Activated CD4-positive, alpha-beta T cell treated with anti-CD3 and anti-CD28 coated beads, Interleukin-2, amount 10 ng/mL, durations not matched to agents 24 days and 14 days (primary cell): ENCODE data around the gene EPHB1. TPM values are rescaled to one million over a fixed set of nuclear protein-coding genes. Genes with fewer than 3 reads are reported as not detected.

Source experiments
- DNase-seq: peaks from one replicate; pipeline ENCODE4 v3.0.0; 2022
- H3K27ac Mint-ChIP-seq: one replicate; pipeline ENCODE4 v1.8.0; 2022; ENCODE audit warnings: mild to moderate bottlenecking, mixed read lengths
- H3K27me3 Mint-ChIP-seq: one replicate; pipeline ENCODE4 v1.8.0; 2022; ENCODE audit warnings: mixed read lengths
- H3K36me3 Mint-ChIP-seq: one replicate; pipeline ENCODE4 v1.8.0; 2022; ENCODE audit warnings: low read depth, mild to moderate bottlenecking, mixed read lengths
- H3K4me1 Mint-ChIP-seq: one replicate; pipeline ENCODE4 v1.8.0; 2021; ENCODE audit warnings: mixed read lengths
- H3K4me3 Mint-ChIP-seq: one replicate; pipeline ENCODE4 v1.8.0; 2022; ENCODE audit warnings: mild to moderate bottlenecking, moderate library complexity, mixed read lengths
- H3K9me3 Mint-ChIP-seq: one replicate; pipeline ENCODE4 v1.8.0; 2021; ENCODE audit warnings: mixed read lengths
- intact Hi-C: fragments of 100-400 bp; cut with micrococcal nuclease; formaldehyde crosslinking; loops from one replicate; pipeline ENCODE4 v1.15.1; 2023
- total RNA-seq: library from RNA; stranded (reverse); gene quantifications from 2 replicates; pipeline ENCODE4 v1.2.3, GENCODE V29; 2022

The EPHB1 gene
- total RNA-seq, 1 donor from 2014 or later, result 1.6 TPM

GRCh38 chr3:134911586-134912548 is 116.8 kb downstream of the EPHB1 start:
- Mint-ChIP-seq H3K9me3 (no peaks in the 10 kb centered on the region), H3K36me3 (no peaks in the 10 kb centered on the region), H3K4me1 (no peaks in the 10 kb centered on the region), H3K27me3 (no peaks in the 10 kb centered on the region), H3K4me3 (no peak overlapping the region), H3K27ac (no peak overlapping the region)
- intact Hi-C loops, result no loop called here
- DNase-seq, result no peak

GRCh38 chr3:134916276-134916961 is 121.4 kb downstream of the EPHB1 start:
- no peak for DNase-seq
- intact Hi-C loops, result no loop called here
- no peak overlapping the region for H3K27ac Mint-ChIP-seq
- H3K36me3 Mint-ChIP-seq, result no peaks in the 10 kb centered on the region
- H3K4me3 Mint-ChIP-seq, result no peak overlapping the region
- no peaks in the 10 kb centered on the region for H3K9me3 Mint-ChIP-seq
- no peaks in the 10 kb centered on the region for H3K27me3 Mint-ChIP-seq
- peaks cover 3% of the 10 kb centered on the region for H3K4me1 Mint-ChIP-seq

DNA sequence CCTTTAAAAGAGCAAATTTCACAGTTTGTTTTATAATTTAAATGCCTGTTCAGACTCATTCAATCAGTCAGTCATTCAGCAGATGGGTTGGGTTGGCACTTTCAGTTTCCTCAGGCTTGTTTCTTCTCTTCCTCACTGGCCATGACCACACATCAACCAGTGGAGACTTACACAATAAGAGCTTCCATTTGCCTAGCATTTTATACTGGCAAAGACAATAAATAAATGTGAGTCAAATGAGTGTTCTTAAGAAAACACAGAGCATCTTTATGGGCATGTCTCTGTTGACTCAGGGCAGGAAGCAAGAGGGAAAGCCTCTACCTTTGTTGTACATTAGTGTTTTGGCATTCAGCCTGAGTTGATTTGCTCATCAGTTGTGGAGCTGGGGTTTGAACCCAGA is 122.6 kb downstream of the EPHB1 start:
- no peak for DNase-seq
- intact Hi-C loops, result no loop called here
- Mint-ChIP-seq H3K4me1 (peaks cover 3% of the 10 kb centered on the region), H3K27me3 (no peaks in the 10 kb centered on the region), H3K27ac (no peak overlapping the region), H3K36me3 (no peaks in the 10 kb centered on the region), H3K4me3 (no peak overlapping the region), H3K9me3 (no peaks in the 10 kb centered on the region)

DNA sequence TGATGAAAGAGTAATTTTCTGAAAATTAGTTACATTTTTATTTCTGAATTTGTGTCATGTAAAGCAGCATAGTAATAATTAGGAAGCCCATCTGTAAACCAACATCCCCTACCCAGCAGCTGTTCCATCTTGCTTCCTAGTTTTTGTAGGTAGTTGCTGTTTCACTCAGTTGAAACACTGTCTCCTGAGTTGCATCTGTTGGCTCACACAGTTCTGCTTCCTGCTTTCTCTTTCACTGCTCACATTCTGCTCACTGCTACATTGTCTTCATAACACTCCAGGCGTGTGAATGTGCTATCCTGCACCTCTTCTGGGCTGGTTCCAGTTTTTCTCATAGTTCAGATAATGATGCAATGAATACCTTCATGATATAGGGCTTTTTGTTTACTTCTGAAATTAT is 123.4 kb downstream of the EPHB1 start:
- Mint-ChIP-seq H3K4me3 (no peak overlapping the region), H3K9me3 (no peaks in the 10 kb centered on the region), H3K36me3 (no peaks in the 10 kb centered on the region), H3K27ac (no peak overlapping the region), H3K4me1 (peaks cover 3% of the 10 kb centered on the region), H3K27me3 (no peaks in the 10 kb centered on the region)
- no peak for DNase-seq
- intact Hi-C loops, result no loop called here

DNA sequence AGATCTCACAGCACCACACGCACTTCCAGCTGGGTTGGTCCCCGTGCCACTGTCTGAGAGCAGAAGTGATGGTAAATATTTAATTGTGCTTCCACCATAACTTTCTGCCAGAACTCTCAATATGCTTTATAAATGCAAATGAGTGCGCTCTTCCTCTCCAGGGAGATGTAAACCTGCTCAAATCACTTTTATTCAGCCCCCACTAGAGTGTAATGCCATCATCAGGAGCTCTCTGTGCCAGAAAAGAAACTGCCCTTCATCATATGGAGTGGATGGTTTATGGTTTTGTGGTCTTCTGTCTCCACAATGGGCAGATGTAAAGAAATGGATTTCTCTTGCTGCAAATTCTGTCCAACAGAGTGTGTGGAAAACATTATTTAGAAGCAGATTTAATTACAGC is 127.0 kb downstream of the EPHB1 start:
- H3K4me3 Mint-ChIP-seq, result no peak overlapping the region
- peaks cover 3% of the 10 kb centered on the region for H3K4me1 Mint-ChIP-seq
- intact Hi-C loops, result no loop called here
- H3K27ac Mint-ChIP-seq, result no peak overlapping the region
- H3K36me3 Mint-ChIP-seq, result no peaks in the 10 kb centered on the region
- DNase-seq, result no peak
- H3K9me3 Mint-ChIP-seq, result no peaks in the 10 kb centered on the region
- peaks cover 3% of the 10 kb centered on the region for H3K27me3 Mint-ChIP-seq

DNA sequence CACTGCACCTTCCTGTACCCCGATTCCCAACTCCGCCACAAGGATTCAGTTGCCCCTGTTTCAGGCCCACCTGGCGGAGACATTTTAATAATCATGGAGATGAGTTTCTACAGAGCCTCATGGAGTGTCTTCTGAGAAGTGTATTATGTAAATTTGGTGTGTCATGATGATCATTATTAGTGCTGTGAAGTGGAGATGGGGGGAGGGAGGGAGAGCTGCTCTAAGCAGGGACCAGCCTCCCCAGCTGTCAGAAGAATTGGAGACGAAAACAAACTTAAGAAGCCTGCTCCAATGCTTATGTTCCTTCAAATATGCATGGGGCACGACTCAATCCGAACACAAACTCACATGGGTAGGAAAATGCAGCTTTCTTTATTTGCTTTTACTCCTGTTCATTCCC is 127.8 kb downstream of the EPHB1 start:
- no peak overlapping the region for H3K27ac Mint-ChIP-seq
- intact Hi-C loops, result no loop called here
- peaks cover 3% of the 10 kb centered on the region for H3K27me3 Mint-ChIP-seq
- peaks cover 3% of the 10 kb centered on the region for H3K4me1 Mint-ChIP-seq
- H3K9me3 Mint-ChIP-seq, result no peaks in the 10 kb centered on the region
- no peak overlapping the region for H3K4me3 Mint-ChIP-seq
- no peaks in the 10 kb centered on the region for H3K36me3 Mint-ChIP-seq
- DNase-seq, result no peak

DNA sequence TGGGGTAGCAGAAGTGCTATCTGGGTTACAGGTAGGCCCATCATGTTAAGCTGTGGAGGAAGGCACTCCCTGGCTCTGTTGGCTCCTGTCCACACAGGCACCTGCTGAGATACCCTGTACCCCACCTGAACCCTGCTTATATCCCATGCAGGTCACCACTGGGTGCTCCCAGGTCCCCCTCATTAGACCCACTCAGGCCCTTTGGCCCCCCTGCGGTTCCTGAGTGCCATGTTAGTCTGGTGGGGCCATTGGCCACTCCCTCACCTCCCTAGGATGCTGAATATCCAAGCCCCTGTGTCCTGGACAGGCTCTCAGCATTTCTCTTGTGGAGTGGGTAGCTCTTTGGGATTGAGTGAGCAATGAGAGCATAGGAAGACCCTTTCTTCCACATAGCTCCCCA is 128.2 kb downstream of the EPHB1 start:
- intact Hi-C loops, result no loop called here
- DNase-seq, result no peak
- no peak overlapping the region for H3K27ac Mint-ChIP-seq
- no peaks in the 10 kb centered on the region for H3K4me1 Mint-ChIP-seq
- peaks cover 3% of the 10 kb centered on the region for H3K27me3 Mint-ChIP-seq
- no peak overlapping the region for H3K4me3 Mint-ChIP-seq
- no peaks in the 10 kb centered on the region for H3K9me3 Mint-ChIP-seq
- no peaks in the 10 kb centered on the region for H3K36me3 Mint-ChIP-seq

GRCh38 chr3:134927599-134927998 is 132.5 kb downstream of the EPHB1 start:
- intact Hi-C loops, result no loop called here
- peaks cover 3% of the 10 kb centered on the region for H3K27me3 Mint-ChIP-seq
- DNase-seq, result no peak
- H3K4me3 Mint-ChIP-seq, result no peak overlapping the region
- no peak overlapping the region for H3K27ac Mint-ChIP-seq
- H3K36me3 Mint-ChIP-seq, result no peaks in the 10 kb centered on the region
- peaks cover 2% of the 10 kb centered on the region for H3K4me1 Mint-ChIP-seq
- H3K9me3 Mint-ChIP-seq, result no peaks in the 10 kb centered on the region

GRCh38 chr3:134928392-134928791 is 133.3 kb downstream of the EPHB1 start:
- intact Hi-C loops, result no loop called here
- DNase-seq, result no peak
- Mint-ChIP-seq H3K27ac (no peak overlapping the region), H3K36me3 (no peaks in the 10 kb centered on the region), H3K4me3 (no peak overlapping the region), H3K27me3 (peaks cover 3% of the 10 kb centered on the region), H3K4me1 (peaks cover 2% of the 10 kb centered on the region), H3K9me3 (no peaks in the 10 kb centered on the region)

DNA sequence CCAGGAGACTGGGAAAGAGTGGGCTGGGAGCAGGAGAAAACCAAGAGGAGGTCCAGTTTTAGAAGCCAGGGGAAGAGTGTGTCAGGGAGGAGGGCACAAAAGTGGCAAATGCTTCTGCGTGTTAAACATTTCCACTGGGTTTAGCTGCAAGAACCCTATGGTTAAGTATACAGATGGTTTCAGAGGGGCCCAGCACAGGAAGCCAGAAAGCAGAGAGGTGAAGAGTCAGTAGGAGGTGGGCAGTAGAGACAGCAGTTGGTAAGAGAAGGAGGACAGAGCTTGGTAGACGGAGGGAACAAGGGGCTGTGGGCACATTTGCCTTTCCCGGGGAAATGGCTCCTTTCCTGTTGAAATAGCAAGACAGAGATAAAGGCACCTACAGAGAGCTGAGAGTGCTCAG is 133.8 kb downstream of the EPHB1 start:
- Mint-ChIP-seq H3K9me3 (no peaks in the 10 kb centered on the region), H3K4me1 (peaks cover 2% of the 10 kb centered on the region), H3K27ac (no peak overlapping the region), H3K36me3 (no peaks in the 10 kb centered on the region), H3K4me3 (no peak overlapping the region), H3K27me3 (peaks cover 3% of the 10 kb centered on the region)
- intact Hi-C loops, result no loop called here
- no peak for DNase-seq

DNA sequence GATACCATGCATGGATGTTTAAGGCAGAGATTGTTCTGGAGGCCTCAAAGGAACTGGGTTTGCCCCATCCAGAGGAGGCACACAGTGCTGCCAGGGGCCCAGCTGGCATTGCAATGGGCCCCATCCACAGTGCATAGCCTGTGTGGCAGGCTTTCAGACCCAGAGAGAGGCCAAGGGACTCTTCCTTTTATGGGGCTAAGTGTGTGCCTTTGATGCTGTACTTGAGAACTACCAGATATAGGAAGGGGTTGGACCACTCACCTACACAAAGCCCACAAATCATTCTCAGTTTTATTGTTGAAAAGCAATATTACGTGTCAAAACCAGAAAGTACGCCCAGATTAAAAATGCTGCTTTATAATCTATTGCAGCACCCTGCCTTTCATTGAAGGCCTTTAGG is 134.9 kb downstream of the EPHB1 start:
- peaks cover 3% of the 10 kb centered on the region for H3K27me3 Mint-ChIP-seq
- no peak for DNase-seq
- no peak overlapping the region for H3K27ac Mint-ChIP-seq
- H3K4me1 Mint-ChIP-seq, result peaks cover 2% of the 10 kb centered on the region
- H3K36me3 Mint-ChIP-seq, result no peaks in the 10 kb centered on the region
- intact Hi-C loops, result no loop called here
- no peaks in the 10 kb centered on the region for H3K9me3 Mint-ChIP-seq
- no peak overlapping the region for H3K4me3 Mint-ChIP-seq

DNA sequence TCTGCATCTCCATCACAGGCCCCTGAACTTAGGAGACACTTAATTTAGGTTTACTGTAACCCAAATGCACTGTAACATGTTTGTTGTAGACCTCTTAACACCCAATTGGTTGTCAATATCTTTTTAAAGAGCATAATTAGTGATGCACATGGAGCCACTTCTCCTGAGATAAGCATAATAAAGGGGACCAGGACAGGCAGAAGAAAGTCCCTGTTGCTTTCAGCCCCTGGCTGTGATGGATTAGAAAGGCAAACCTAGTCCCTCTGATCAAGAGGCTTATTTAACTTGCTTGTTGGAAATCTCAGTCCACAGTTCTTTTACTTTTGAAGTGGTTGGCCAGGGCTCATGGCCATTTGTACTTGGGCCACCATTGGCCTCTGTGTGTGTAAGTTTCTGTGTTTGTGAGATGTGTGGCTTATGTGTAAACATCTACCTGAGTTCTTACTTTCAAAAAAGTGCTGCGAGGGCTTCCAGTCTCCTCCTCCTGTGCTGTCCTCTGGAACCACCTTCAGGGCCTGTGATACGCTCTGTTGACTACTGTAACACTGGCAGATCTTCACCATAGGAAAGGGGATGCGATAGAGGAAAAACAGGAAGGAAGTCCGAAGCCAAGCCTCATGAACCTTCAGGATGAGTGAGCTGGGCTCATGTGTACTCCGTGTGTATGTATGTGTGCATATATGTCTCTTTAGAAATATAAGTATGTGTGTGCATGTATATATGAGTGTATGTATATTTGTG is 136.2 kb downstream of the EPHB1 start:
- H3K4me3 Mint-ChIP-seq, result no peak overlapping the region
- intact Hi-C loops, result no loop called here
- no peak overlapping the region for H3K27ac Mint-ChIP-seq
- DNase-seq, result no peak
- H3K9me3 Mint-ChIP-seq, result no peaks in the 10 kb centered on the region
- H3K36me3 Mint-ChIP-seq, result no peaks in the 10 kb centered on the region
- H3K27me3 Mint-ChIP-seq, result peaks cover 3% of the 10 kb centered on the region
- H3K4me1 Mint-ChIP-seq, result peaks cover 2% of the 10 kb centered on the region

- intact Hi-C loops, result no loop called here
- Mint-ChIP-seq H3K27me3 (no peaks in the 10 kb centered on the region), H3K4me1 (peaks cover 2% of the 10 kb centered on the region), H3K9me3 (no peaks in the 10 kb centered on the region), H3K4me3 (no peak overlapping the region), H3K27ac (no peak overlapping the region), H3K36me3 (no peaks in the 10 kb centered on the region)
- DNase-seq, result no peak
Measured at GRCh38 chr3:134932035-134932434, 137.0 kb downstream of the EPHB1 start.

DNA sequence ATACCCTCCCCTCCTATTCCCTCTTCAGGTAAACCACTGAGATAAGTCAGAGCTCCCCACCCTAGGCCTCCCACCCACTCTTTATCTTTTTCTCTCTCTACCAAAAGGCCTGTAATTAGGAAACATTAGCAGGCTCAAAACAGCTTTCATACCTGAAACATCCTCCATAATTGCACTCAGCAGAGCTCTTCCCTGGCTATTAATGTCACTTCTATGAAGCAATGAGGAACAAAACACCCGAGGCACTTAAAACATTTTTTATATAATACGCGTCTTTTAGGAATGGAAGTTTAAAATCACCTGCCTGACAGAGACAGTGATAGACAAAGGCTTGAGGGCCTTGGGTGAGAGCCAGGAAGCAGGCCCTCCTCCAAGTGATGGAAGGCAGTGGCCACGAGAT is 138.9 kb downstream of the EPHB1 start:
- Mint-ChIP-seq H3K36me3 (no peaks in the 10 kb centered on the region), H3K4me3 (no peak overlapping the region), H3K4me1 (peaks cover 2% of the 10 kb centered on the region), H3K27me3 (no peaks in the 10 kb centered on the region), H3K27ac (no peak overlapping the region), H3K9me3 (no peaks in the 10 kb centered on the region)
- intact Hi-C loops, result no loop called here
- DNase-seq, result no peak
